Endometrial microvascular endothelial cells (primary cell): ENCODE measurements around the gene RIPK4. TPM values are rescaled to one million over a fixed set of nuclear protein-coding genes. Genes with fewer than 3 reads are reported as not detected.

ENCODE experiments used
- in situ Hi-C: cut with HindIII; loops from 2 replicates; pipeline ENCODE4 v1.10.0; 2017; ENCODE audit warnings: low sequenced_read_pairs, low pct_unique_long_range_greater_than_20kb; ENCODE audit errors: inconsistent ontology term
- total RNA-seq: library from RNA; depleted of rRNA; stranded (reverse); fragments of >200 nt; gene quantifications from one replicate; pipeline ENCODE4 v1.2.3, GENCODE V29; 2015; ENCODE audit errors: inconsistent ontology term

Gene RIPK4
- total RNA-seq, 1 donor from 2014 or later: not detected

DNA sequence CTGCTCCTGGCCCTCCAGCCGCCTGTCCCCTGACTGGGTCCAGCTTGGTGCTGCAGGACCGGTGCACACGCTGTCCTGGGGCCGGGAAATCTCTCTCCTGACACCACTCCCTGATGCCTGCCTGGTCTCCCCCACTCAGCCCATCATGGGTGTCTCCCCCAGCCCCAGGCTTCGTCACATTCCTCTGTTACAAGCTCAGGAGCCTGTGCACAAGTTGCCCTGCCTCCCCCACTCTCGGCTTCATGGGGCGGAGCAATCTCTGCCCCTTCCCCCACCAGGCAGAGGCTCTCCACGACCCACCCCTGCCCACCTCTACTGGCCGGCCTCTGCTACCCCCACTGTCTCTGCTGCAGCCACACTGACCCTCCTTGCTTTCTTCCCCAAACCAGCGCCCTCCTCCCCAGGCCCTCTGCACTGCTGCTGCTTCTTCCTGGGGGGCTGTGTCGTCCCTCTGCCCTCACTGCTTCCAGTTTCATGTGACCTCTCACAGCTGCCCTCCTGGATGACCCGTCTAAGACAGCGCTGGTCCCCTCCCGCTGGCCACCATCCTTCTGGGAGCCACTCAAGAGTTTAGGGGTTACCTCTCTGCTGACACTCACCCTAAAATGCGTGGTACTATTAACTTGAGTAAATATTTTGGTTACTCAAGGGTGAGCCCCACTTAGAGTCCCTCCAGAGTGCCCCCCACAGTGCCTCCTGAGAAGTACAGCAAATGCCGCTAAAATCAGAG, 5.7 kb upstream of the RIPK4 start:
- in situ Hi-C loops: loop anchor here (25.0 kb wide), 1 partner anchor 160 kb away; no protein-coding TSS in a partner anchor

DNA sequence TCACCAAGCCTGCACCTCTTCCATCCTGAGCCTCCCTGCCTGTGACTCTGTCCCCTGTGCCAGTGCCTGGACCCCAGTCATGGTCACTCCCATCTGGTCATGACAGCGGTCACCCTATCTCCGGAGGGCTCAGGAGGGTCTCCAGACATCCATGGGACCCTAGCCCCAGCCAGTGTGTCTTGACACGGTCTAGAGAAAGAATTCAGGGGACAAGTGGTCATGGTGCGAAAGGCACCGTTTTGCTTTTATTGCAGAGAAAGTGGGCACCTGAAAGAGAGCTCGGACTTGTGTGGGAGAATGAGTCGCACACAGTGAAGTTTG, 4.7 kb upstream of the RIPK4 start:
- in situ Hi-C loops: loop anchor here (25.0 kb wide), 1 partner anchor 159 kb away; no protein-coding TSS in a partner anchor

DNA sequence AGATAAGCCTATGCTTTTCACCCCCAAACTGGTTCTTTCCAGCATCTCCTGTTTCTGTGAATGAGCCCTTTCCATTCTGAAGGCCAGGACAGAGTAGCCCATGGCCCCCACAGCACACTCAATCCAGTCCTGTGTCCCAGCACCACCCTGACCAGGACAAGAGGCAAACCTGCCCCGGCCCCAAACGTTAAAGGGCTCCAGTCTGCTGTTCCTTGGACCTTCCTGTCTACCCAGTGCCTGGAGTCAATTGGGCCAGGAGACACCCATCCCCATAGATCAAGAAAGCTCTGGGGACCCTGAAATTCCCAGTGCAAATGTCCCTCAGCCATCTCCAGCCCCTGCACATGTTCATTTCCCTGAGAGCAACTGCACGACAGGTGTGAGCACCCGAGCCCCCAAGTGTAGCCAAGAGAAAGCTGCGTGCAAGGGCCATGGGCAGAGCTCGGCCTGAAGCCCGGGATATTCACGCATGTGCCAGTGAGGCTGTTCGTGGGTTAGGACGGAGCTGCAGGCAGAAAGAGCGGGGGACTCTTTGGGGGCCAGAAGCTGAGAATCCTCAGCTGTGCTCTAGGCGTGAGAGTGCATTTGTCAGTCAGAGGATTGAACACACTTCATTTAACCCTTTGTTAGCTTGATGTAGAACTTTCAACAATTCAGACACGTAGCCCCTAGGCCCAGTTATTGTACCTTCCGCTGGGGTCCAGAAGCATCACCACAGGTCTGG, 4.2 kb upstream of the RIPK4 start:
- in situ Hi-C loops: loop anchor here (25.0 kb wide), 1 partner anchor 159 kb away; no protein-coding TSS in a partner anchor

DNA sequence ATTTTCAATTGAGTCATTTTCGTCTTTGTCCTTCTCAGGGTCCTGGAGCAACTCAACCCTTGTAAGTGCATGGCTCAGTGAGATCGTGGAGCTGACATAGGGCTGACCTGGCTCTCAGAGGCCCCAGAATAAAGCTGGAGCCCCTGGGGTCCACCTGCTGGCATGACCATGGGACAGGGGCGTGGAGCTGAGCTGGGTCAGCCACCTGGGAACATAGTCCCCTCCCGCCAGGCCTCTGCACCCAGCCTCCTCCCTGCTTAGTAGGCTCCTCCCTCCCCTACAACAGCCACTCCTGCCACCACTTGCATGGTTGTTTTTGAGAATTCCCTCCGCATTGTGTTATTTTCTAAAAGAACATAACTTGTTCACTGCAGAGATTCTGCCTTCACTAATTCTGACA, 3.1 kb upstream of the RIPK4 start:
- in situ Hi-C loops: loop anchor here (25.0 kb wide), 1 partner anchor 158 kb away; no protein-coding TSS in a partner anchor

DNA sequence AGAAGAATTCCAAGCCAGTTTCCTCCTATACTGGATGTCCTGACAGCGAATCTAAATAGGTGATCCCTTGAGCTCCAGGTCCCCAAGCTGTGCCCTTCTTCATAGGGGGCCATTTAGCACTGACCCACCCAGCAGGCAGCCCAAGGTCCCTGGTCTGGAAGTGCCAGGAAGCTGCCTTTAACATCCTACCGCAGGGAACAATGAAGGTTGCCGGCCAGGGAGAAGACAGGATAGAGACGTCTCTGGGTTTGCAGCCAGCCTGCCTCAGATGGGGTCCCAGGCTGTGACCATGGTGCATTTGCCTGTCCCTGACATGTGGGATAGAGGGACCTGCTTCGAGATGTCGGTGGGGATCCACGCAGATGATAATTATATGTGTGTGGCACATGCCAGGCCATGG, 2.7 kb upstream of the RIPK4 start:
- in situ Hi-C loops: loop anchor here (25.0 kb wide), 1 partner anchor 157 kb away; no protein-coding TSS in a partner anchor

DNA sequence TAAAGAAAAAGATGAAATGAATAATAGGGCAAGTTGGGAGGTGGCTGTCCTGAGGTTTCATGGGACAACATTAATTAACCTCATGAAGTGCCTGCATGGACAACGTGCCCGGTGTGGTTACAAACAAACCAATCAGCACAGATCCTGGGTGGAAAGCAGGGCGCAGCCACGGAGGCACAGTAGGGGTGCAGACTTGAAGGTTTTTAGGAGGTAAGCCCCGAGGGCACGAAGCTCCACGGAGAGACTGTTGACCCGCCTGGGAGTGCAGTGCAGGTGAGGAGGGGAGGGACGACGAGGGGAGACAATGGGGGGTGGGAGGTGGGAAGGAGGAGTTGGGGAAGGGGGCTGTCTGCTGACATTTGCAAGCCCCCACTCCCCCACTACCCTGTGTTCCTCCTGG, 2.3 kb upstream of the RIPK4 start:
- in situ Hi-C loops: loop anchor here (25.0 kb wide), 1 partner anchor 157 kb away; no protein-coding TSS in a partner anchor

DNA sequence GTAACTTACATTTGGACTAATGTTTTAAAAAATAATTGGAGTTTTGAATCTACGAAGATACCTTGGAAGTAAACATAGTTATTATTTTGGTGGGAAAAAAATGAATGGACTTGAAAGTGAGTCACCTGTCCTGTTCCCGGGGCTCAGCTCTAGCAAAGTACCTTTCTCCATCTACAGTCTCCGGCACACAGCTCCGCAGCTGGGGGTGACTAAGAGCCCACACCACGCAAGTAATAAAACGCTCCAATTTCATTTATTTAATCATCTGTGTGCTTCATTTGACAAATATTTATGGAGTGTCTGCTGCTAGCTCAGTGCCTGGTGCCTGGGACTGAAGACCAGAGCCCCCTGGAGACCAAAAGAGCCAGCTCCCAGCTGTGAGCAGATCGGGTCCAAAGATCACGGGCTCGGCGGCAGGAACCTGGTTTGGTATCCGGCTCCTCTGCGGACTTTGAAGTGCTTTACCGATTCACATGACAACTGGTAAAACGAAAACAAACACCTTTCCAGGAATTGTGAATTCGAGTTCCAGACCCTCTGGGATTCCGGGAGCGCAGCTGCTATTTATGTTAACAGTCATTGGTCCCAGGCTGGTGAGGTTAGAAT, 1.7 kb upstream of the RIPK4 start:
- in situ Hi-C loops: loop anchor here (25.0 kb wide), 1 partner anchor 156 kb away; no protein-coding TSS in a partner anchor

DNA sequence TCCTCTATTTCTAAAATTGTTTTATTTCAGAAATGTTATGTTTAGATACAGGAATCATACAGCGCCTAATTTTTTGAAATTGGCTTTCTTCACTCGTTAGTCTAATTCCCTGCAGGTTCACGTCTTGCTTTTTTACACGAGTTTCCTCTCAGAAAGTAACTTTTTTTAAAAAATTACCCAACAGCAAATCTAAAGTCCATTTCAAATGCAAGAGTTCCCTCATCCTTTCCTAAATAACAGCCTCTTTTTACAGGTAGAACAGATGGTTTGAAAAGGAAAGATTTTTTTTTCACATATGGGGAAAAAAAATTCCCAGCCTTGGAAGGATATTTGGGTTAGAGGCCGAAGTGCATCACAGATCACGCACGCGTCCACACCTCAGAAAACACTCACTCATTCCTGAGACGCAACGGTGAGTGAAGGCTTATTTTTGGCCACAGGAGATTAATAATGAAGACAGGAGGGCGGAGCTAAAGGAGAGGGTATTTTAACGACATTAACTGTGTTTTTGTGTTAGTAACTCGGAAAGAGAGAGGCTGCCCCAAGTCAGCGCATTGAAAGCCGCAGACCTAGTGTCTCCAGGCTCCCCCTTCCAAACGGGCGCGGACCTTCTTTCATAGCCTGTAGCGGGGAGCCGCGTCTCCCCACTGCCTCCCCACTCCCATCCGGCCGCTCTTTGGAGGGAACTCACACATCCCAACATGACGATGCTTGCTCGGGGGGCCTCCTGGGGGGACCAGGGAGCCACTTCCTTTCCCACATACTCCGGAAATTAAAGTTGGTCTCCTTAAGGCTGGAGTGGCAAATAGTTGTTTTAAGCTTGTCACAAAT, 969 bp upstream of the RIPK4 start:
- in situ Hi-C loops: loop anchor here (25.0 kb wide), 1 partner anchor 156 kb away; no protein-coding TSS in a partner anchor

DNA sequence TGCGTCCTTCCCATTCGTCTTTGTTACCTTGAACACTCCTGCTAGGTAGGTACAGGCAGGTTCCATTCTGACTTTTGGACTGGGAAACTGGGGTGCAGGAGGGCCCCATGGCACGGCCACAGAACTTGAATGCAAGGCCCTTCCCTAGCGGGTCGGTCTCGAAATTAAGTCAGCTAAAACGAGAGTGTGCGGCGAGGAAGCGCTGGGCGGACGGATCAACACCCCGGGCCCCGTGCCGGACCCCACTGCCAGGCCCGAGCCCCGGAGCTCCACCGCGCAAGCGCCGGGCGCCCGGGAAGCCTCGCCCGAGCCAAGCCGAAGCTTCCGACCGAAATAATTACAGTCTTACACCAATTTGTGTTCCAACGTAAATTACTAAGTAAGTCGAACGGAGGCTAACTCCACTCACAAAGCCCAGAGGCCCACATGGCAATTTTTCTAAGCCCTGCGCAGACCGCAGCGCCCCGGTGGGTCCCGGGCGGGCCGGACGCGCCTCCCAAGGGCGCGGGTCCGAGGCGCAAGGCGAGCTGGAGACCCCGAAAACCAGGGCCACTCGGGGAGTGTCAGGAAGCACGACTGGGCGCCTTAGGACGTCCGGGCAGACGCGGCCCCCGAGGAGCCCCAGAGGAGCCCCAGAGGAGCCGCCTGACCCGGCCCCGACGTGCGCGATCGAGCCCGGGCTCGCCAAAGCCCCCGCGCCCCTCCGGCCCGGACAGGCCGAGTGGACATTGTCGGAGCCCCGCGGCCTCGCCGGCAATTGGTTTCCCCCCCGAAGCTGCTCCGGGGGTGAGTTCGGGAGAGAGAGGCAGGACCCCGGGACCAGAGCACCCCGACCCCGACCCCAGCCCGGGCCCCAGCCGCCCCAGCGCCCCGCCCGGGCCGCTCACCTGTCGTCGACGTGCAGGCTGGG, 624 bp downstream of the RIPK4 start:
- in situ Hi-C loops: loop anchor here (25.0 kb wide), 1 partner anchor 154 kb away; no protein-coding TSS in a partner anchor

DNA sequence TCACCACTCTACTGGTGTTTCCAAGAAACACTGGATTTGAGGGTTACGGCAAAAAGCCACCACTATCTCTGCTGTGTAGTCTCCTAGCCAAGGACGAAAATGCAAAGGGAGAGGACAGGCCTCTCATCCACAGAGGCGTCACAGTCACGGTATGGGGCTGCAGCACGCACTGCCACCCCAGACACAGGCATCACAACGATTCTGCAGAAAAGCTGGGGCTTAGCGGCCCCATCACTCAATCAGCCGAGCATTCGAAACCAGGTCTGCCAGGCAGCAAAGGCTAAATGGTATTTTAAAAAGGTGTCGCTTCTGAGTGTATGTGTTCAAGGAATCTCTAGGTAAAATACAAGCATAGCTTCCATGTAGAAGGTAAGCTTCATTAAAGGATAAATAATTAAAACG, 1.4 kb downstream of the RIPK4 start:
- in situ Hi-C loops: loop anchor here (25.0 kb wide), 1 partner anchor 153 kb away; no protein-coding TSS in a partner anchor

DNA sequence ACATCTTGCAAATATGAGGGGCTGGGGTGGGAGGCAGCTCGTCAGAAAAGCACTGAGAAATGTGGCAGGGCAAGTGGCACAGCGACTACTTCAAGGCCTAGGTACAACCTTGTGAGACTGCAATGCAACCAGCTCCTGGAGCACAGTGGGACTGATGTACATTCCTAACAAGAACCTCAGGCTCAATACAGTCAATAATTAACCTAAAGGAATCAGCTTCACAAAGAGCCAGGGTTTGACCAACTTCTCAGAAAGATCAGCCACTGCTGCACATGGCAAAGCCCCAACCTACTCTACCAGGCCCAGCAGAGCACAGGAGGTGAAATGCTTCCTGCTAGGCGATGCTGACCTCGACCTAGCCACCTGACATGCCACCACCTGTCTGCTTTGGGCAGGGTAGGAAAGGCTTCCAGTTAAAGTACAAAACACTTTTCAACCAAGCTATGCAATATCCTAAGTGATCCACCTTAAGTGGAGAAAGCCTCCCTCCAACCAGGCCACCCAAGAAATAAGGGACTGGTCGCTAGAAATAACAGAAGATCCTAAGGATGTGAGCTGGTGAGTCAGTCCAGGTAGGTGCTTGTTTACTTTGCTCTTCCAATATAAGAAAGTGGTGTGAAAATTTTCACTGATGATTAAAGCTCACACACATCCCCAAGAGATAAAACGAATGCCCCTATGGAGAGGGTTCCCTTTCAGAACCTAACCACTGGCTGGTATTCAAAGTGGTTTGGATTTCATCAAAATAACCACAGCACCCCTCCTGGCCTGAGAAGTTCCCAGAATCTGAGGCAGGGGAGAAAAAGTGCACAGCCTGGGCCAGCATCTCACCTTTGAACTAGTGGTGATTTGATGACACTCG, 2.1 kb downstream of the RIPK4 start:
- in situ Hi-C loops: loop anchor here (25.0 kb wide), 1 partner anchor 152 kb away; no protein-coding TSS in a partner anchor

DNA sequence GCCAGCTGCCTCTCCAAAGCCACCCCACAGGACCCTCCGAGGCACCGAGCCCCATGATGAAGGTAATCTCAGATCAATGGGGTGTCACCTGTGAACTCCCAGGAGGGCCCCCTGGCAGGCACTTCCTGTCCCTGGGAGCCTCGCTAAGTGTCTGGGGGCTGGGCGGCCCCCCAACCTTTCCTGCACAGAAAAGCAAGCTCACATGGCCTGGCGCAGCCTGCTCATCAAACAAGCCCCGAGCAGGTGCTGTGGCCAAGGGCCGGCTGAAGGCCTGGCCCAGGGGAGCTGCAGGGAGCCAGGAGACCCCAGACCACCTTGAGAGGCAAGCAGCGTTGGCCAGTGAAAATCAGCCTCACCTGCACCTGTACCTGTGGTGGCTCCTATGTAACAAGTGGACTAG, 2.9 kb downstream of the RIPK4 start:
- in situ Hi-C loops: loop anchor here (25.0 kb wide), 1 partner anchor 152 kb away; no protein-coding TSS in a partner anchor

DNA sequence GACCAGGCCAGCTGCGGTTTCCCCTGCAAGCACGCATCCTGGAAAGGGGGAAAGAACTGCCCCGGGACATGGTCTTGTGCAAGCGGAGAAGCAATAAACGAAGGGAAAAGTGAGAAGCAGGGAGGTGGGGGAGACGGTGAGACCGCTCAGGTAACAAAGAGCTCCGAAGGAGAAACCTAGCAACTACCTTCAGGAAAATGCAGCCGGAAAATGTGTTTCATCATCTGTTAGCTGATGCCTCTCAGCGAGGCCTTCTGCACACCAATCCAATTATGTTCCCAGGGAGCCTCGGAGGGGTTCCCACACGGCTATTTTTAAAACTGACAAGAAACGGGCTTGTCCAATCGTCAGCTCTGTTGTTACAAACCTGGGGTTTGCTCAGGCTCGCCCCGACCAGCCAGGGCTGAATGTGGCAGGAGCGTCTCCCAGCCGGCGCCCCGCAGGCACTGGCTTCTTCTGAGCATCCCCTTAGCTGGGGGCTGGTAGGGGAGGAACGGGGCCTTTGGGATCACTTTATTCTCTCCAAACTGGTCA, 3.4 kb downstream of the RIPK4 start:
- in situ Hi-C loops: loop anchor here (25.0 kb wide), 1 partner anchor 151 kb away; no protein-coding TSS in a partner anchor

DNA sequence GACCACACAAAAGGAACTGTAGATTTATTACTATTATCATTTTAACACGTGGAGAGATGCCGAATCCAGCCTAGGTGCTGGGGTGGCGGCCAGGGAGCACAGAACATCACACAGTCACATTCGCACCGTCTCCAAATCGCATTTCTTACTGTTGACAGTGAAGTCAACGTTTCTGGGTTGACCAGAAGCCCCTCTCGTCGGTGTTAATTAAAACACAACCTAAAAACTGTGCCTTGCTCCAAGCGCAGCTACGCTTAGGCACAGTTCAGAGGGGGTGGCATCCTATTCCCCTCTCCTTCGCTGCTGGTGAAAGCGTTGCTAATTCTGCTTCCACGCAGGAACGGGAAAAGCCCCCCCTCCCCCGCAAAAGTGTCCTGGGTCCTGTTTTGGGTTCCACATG, 4.1 kb downstream of the RIPK4 start:
- in situ Hi-C loops: loop anchor here (25.0 kb wide), 1 partner anchor 150 kb away; no protein-coding TSS in a partner anchor

DNA sequence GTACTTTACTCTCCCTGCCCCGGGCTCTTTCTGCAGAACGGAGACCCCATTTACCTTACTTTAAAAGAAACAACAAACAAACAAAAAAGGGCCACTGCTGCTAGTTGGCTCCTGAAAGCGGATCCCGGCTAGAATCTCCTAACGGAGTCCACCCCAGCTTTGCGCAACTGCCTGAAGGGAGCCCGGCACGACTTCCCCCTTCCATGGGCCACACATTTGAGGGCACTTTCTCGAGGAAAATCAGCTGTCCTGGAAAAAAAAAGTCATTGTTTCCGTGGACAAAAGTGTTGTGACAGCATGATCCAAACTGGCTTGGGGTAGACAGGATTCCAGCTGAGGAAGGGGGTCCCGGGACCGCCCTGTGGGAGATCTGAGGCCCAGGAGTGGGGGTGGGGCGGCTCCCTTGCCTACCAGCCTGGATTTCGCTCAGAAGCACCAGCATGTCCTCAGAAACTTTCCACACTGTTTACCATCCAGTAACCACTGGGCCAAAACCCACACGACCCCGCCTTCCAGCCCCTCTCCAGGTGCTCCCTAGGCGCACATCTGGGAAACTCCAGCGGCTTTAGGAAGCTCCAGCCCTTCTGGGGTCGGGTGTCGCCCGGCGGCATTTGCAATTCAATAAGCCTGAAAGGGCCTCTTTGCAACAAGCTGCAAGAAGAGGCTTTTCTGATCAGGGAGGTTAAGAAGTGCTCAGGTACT, 4.8 kb downstream of the RIPK4 start:
- in situ Hi-C loops: loop anchor here (25.0 kb wide), 1 partner anchor 150 kb away; no protein-coding TSS in a partner anchor
